ENCODE measurements around the gene FZR1. TPM values are rescaled to one million over a fixed set of nuclear protein-coding genes. Genes with fewer than 3 reads are reported as not detected.
A peak's percentile ranks its signal among the peaks of the same experiment; 100 is the strongest.
"Not testable (repeated sequence)": the region's sequence is repeated elsewhere in the genome, so short reads cannot be mapped to it uniquely, and the experiment has no call there.

The FZR1 gene
- total RNA-seq, 1 donor = 30.2 TPM

DNA sequence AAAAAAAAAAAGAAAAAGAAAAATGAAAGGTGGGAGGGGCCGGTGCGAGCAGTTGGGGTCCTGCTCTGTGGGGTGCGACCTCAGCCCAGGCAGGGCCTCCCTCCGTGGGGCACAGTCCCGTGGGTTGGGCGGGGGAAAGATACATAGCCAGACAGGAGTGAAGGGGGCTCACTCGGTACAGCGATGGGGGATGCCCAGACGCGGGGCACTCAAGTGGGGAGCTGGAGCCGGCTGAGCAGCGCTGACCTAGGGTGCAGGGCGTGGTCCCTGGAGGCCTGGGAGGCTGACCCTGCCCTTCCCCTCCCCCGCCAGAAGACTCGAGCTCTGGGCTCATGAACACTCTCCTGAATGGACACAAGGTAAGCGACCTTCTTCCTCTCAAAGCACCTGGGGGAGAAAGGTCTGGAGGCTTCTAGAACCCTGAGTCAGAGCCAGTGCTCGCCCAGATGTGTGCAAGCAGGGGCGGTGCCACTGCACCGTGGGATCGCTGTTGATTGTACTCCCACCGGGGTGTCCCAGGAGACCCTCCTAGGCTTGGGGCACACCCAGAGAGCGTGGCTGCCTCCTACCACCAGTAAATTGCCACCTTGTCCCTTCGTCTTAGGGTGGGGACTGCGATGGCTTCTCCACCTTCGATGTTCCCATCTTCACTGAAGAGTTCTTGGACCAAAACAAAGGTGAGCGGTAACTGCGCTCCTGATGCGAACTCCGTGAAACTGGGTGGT lies 70.0 kb downstream of the FZR1 start:
- TF ChIP-seq, protein P1, sequence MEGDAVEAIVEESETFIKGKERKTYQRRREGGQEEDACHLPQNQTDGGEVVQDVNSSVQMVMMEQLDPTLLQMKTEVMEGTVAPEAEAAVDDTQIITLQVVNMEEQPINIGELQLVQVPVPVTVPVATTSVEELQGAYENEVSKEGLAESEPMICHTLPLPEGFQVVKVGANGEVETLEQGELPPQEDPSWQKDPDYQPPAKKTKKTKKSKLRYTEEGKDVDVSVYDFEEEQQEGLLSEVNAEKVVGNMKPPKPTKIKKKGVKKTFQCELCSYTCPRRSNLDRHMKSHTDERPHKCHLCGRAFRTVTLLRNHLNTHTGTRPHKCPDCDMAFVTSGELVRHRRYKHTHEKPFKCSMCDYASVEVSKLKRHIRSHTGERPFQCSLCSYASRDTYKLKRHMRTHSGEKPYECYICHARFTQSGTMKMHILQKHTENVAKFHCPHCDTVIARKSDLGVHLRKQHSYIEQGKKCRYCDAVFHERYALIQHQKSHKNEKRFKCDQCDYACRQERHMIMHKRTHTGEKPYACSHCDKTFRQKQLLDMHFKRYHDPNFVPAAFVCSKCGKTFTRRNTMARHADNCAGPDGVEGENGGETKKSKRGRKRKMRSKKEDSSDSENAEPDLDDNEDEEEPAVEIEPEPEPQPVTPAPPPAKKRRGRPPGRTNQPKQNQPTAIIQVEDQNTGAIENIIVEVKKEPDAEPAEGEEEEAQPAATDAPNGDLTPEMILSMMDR (IDR thresholded peaks at IDR 0.05; ENCODE audit: insufficient read depth, low read length) = no peak
- no peak overlapping the region for H3K4me3 ChIP-seq (ENCODE audit: low read depth, low read length)
- DNase-seq (ENCODE audit: low read depth) = no peak

DNA sequence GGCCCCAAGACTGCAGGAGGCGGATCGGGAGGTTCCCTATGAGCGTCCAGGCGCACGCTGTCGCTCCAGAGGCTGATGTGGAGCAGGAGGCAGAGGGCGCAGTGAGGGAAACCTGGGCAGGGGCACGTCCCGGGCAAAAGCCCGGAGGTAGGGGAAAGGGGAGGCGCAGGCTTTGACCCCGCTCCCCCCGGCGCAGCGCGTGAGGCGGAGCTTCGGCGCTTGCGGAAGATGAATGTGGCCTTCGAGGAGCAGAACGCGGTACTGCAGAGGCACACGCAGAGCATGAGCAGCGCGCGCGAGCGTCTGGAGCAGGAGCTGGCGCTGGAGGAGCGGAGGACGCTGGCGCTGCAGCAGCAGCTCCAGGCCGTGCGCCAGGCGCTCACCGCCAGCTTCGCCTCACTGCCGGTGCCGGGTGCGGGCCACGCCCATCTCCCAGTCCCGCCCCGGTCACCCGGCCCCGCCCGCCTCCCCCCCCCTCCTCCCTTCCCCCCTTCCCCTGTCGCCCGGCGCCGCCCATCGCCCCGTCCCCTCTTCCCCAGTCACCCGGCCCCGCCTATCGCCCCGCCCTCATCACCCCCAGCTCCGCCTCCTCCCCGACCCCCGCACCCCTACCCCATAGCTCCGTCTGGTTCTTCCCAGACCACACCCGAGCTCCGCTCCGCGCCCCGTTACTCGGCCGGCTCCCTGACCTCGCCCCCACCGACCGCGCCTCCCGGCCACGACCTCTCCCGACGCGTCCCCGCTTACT lies 70.8 kb downstream of the FZR1 start:
- H3K4me3 ChIP-seq (ENCODE audit: low read depth, low read length) = peak overlapping the region; percentile 37
- peak; percentile 80 for DNase-seq (ENCODE audit: low read depth)
- TF ChIP-seq, protein P1 (IDR thresholded peaks at IDR 0.05; ENCODE audit: insufficient read depth, low read length) = no peak

DNA sequence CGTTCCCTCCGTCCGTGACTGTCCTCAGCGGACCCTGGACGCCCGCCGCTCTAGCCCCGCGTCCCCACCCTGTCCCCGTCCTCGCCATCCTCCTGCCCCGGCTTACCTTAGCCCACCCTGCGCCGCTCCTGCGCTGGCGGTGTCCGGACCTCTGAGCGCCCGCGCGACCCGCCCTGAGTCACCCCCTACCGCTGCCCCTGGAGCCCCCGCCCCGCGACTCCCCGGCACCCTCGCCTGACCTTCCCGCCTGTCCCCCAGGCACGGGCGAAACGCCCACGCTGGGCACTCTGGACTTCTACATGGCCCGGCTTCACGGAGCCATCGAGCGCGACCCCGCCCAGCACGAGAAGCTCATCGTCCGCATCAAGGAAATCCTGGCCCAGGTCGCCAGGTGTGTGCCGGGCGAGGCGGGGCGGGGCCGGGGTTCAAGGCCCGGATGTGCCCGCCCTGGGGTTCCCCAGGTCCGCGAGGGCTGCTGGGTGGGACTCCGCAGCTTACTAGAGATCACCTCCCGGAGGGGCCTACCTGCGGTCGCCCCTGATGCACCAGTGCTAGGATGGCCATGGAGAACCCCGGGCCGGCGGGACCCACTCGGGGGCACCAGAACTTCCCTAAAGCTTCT lies 71.7 kb downstream of the FZR1 start:
- no peak for DNase-seq (ENCODE audit: low read depth)
- H3K4me3 ChIP-seq (ENCODE audit: low read depth, low read length) = no peak overlapping the region
- TF ChIP-seq, protein P1 (IDR thresholded peaks at IDR 0.05; ENCODE audit: insufficient read depth, low read length) = no peak

DNA sequence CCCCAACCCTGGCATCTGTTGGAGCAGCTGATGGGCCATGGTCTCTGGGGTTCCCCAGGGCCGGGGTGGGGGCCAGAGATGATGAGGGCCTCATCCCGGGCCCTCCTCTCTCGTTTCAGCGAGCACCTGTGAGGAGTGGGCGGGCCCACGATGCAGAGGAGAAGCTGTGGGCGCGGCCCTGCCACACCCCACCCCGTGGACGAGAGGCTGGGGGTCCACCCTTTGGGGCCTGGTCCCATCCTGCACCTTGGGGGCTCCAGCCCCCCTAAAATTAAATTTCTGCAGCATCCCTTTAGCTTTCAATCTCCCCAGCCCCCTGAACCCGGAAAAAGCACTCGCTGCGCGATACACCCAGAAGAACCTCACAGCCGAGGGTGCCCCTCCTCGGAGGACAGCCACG lies 72.3 kb downstream of the FZR1 start:
- TF ChIP-seq, protein P1 (IDR thresholded peaks at IDR 0.05; ENCODE audit: insufficient read depth, low read length) = no peak
- H3K4me3 ChIP-seq (ENCODE audit: low read depth, low read length) = no peak overlapping the region
- DNase-seq (ENCODE audit: low read depth) = no peak

DNA sequence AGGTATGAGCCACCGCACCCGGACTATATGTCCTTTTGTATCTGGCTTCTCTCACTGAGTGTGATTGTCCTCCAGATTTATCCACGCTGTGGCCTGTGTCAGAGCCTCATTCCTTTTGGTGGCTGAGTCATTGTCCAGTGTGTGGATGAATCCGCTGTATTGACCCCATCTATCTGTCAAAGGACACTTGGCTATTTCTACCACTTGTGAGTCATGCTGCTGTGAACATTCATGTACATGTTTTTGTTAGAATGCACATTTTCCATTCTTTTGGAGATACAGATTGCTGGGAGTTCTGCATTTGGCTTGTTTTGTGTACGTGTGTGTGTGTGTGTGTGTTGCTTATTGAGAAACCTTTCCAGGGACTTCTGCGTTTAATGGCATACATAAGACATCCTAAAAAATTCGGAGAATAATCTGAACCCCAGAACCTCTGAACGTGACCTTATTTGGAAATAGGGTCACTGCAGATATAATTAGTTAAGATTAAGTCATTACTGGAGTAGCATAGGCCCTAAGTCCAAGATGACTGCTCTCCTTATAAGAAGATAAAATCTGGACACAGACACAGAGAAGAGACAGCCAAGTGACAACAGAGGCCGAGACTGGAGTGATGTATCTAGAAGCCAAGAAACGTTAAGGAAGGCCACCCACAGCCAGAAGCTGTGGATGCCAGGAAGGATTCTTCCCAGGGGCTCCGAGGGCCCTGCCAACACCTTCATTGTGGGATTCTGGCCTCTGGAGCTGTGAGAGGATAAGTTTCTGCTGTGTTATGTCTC lies 74.2 kb downstream of the FZR1 start:
- no peak overlapping the region for H3K4me3 ChIP-seq (ENCODE audit: low read depth, low read length)
- DNase-seq (ENCODE audit: low read depth) = peak; percentile 95
- TF ChIP-seq, protein P1 (IDR thresholded peaks at IDR 0.05; ENCODE audit: insufficient read depth, low read length) = no peak

DNA sequence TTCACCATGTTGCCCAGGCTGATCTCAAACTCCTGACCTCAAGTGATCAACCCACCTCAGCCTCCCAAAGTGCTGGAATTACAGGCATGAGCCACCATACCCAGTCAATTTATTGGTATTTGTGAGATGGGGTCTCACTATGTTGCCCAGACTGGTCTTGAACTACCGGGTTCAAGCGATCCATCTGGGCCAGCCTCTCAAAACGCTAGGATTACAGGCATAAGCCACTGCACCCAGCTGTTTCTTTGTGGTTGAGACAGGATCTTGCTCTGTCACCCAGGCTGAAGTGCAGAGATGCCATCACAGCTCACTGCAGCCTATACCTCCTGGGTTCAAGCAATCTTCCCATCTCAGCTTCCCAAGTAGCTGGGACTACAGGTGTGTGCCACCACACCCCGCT lies 75.7 kb downstream of the FZR1 start:
- H3K4me3 ChIP-seq (ENCODE audit: low read depth, low read length); DNase-seq (ENCODE audit: low read depth): not testable (repeated sequence)

DNA sequence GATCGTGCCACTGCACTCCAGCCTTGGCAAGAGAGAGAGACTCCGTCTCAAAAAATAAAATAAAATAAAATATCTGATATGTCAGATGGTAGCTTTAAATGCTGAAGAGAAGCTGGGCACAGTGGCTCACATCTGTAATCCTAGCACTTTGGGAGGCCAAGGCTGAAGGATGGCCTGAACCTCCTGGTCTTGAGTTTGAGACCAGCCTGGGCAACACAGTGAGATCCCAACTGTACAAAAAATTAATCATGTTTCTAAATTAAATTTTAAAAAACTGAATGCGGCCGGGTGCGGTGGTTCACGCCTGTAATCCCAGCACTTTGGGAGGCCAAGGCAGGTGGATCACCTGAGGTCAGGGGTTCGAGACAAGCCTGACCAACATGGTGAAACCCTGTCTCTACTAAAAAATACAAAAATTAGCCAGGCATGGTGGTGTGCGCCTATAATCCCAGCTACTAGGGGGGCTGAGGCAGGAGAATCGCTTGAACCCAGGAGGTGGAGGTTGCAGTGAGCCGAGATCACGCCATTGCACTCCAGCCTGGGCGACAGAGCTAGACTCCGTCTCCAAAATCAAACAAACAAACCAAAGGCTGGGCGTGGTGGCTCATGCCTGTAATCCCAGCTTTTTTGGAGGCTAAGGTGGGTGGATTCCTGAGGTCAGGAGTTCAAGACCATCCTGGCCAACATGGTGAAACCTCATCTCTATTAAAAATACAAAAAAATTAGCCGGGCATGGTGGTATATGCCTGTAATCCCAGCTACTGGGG lies 78.1 kb downstream of the FZR1 start:
- H3K4me3 ChIP-seq (ENCODE audit: low read depth, low read length); DNase-seq (ENCODE audit: low read depth): not testable (repeated sequence)
